Muscle of arm (tissue), 12 donors: ENCODE measurements around the gene KLHL29. TPM values are rescaled to one million over a fixed set of nuclear protein-coding genes. Genes with fewer than 3 reads are reported as not detected.

Experiments used
- DNase-seq: peaks from one replicate; pipeline ENCODE4 v3.0.0-alpha.2; 2013
- polyA plus RNA-seq, 12 donors: library from polyadenylated mRNA; unstranded; fragments of 120-200 nt; gene quantifications; one replicate each; pipeline ENCODE4 v1.2.1, GENCODE V29; 2013; ENCODE audit not compliant: insufficient read length in 12 of 12

The KLHL29 gene
- polyA plus RNA-seq, 12 donors = 5.4 to 13.6 (median 7.7) TPM; not detected in 1

DNA sequence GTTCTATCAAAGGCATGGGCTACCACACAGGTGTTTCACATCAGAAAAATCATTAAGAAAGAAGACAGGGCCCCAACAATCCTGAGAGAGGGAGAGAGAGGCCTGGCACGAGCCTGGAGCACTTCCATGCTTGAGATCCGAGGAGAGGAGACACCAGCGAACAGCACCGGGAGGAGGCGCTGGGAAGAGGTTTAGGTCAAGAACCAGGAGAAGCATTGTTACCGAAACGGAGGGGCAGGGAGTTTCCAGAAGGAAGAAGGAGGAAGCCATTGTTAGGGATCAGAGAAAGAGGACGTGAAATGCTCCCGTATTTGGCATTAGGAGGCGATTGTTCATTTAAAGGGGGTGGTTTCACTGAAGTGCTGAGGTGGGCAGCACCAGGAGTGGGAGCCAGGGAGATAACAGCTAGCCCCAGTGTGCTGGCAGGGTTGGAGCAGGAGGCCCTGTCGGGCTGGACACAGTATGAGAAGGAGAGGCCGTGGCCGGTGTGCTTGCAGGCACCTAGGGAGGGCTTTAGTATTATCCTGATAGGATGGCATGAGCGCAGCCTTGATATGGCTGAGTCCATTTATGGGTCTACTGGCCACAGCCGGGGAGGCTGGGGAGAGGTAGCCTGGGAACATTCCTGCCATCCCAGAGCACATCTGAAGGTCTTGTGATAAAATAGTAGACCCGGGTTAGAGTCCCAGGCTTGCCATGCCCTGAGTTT is 244.9 kb downstream of the KLHL29 start:
- DNase-seq = no peak

DNA sequence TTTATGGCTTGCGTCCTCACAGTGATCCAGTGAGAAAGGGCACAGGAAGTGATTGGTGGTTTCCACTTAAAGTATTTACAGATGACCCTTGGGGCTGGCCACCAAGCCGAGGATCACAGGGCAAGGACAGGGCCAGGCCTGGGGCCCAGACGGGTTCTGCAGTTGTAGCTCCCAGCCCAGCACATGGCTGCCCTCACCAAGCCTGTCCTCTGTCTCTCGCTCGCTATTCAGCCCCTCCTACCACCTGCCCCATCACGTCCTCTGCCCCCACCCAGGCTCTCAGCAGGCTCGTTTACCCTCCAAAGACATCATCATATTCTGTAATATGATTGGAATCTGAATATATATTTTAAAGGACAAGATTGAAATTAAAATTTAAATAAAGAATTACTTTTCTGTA is 246.0 kb downstream of the KLHL29 start:
- no peak for DNase-seq

DNA sequence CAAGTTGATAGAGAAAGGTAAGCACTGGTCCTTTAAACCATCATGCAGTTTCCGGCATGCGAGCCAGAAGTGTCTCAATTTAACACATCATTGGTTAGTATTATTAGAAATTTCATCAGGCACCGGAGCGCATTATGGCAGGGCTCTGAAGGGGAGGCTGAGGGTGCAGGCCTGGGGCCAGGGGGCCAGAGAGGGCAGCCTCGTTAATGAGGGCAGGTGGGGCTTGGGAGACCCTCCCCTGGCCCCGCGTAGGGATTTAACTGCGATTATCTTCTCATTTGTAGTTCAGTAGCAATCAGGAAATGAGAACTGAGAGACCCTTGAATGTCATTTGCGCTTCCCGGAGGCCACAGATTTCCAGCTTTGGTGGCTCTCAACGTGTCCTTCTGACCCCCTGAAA is 246.4 kb downstream of the KLHL29 start:
- DNase-seq = no peak

DNA sequence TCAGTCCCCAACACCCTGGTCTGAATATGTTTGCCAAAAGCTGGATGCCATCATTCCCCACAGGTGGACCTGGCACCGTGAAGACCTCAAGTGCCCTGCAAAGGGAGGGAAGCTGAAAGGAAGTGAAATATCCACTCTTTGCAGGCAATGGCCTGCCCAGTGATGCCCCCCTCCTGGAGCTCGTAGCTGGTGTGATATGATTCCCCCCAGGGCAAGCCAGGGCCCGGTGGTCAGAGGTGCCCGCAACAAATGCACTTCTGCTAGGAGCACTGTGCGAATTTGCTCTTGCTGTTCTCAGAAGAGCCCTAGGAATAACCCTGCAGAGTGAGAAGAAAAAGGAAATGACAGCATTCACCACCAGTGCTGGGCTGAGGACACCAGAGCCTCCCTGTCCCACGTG is 247.4 kb downstream of the KLHL29 start:
- no peak for DNase-seq

DNA sequence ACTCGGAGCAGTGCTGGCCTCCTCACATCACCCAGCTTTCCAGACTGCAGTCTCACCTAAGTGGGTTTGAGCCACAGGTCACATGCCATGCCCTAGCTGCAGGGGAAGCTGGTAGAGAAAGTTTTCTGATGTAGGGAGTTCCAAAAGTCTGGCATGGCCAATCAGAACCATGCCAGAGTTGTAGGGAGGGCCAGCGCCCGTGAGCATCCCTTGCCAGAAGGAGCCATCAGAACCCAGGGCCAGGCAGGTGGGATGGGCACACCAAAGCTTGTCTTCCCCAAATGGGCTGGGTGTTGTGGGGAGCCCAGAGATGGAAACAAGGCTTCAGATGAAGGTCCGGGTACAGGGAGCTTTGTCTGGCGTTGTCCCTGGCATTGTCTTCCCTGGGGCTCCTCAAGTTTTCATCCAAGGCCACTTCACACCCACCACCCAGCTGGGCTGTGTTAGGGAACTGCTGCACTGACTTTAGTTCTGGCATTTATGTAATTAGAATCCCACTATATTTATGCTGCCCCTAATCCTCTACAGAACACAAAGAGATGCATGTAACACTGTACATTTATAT is 247.9 kb downstream of the KLHL29 start:
- DNase-seq = no peak

DNA sequence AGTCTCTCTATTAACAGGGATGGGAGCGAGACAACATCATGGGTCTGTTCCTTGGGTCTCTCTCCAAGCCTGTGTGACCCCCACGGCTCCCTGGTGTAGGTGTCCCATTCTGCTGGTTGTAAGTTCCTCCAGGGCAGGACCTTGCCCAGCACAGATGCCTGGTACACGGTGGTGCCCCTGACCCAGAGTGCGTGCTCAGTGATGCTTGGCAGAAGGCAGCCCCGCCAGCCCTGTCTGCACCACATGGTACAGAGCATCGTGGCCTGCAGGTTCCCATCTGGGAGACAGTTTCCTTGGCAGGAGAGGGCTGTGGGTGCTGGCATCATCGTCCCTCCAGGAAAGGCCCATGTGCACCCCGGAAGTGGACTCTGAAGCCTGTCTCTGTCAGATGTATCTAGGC is 249.0 kb downstream of the KLHL29 start:
- no peak for DNase-seq

DNA sequence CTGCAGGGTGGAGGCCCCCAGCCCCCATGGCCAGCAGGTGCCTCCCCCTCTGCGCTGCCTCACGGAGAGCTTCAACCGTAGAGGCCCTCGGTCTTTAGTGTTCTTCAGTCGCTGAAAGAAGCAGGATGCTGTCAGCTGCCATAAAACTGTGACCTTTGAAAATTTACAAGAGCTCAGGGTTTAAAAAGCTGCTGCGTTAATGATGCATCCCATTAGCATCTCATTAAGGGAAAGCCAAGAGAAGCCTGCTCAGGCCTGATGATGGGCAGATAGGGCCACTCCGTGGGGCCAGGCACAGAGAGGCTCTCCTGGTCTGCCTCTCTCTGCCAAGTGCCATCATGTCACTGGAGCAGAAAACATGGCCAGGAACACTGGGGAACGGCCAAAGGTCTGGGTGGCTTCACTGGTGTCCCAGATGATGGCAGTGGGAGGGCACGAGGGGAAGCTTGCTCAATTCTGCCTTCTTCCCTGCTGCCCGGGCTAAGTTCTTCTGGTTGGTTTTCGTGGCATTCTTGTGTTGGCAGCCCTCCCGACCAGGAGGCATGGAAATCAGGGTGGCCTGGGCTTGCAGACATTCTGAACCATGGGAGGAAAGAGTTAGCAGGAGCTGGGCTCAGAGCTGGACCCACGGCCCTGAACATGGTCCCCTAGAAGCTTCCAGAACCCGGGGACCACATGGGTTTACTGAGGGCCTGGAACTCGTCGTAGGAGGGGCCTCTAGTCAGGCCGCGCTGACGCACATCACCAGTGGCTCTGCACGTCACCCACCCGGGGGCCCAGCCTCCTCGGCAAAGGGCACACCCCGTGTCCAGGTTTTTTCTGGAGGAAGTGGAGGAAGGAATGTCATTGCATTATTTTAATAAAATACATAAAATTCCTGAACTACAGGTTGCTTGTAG is 250.7 kb downstream of the KLHL29 start:
- no peak for DNase-seq

DNA sequence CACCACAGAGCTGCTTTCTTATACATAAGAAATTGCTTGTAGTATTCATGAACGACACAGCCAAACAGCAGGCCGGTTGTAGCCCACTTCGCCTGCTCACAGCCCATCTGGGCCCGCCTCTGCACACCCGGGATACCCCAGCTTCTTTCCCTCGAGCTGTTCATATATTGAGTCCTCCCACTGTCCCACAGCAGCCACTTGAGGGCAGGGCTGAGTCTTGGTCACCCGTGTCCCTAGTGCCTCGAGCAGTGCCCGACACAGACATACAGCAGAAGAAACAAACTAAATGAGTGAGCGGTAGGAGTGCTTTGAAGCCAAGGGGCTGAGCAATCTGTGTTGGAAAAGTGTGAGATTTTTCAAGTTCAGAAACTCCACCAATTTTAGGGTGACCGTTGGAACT is 251.4 kb downstream of the KLHL29 start:
- DNase-seq = no peak

DNA sequence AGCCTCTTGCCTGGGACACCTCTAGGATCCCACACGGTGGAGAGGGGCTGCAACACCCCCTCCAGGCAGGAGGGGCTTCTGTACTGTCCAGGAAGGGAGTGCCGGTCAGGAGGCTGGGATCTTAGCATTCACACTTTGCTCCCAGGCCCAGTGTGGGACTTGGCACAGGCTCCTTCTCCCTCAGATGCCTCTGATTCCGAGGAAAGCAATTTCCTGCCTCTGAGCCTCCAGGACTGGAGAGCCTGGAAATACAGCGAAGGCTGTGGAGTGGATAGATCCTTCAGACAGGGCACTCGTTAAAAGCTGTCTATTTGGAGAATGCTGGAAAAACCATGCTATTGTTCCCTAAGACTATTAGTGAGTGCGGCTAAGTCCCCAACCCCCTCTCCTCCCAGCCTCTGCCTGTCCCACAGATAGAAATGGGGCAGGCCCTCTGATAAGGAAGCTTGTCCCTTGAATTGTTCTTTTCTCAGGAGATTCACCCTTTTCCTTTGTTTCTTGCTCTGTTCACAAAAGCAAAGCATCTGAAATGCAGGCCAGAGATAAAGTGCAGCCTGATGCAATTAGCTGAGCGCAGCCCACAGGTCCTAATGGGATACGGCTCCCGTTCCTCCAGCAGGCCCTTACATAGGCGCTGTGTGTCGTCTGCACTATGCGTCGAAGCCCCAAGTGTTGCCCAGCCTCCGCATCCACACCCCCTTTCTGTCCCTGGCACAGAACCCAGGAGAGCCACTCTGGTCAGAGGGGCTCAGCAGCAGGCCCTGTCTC is 252.2 kb downstream of the KLHL29 start:
- peak; percentile 59 for DNase-seq

DNA sequence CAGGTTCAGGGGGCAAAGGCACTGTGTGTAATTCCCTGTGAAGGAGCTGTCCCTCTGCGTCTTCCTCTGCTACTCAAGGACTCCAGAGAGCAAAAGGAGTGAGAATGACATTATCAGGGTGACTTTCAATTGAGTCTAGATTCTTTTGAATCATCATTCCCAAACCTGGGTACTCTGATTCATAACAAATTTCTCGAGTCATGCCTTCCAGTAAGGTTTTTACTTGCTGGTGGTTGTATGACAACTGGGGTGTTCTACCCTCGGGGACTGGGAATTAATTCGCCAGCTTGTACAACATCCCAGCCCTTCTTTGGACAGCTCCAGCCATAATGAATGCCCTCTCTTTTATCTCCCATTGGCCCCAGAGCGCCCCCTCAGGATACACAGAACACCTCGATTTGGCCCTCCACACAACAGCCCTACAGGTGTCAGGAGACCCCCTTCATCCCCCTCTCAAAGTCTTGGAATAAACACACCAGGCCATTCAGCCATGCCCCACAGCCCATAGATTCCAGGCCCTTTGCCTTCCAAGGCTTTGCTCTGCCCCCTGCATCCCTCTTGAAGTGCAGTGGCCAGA is 254.5 kb downstream of the KLHL29 start:
- DNase-seq = no peak

DNA sequence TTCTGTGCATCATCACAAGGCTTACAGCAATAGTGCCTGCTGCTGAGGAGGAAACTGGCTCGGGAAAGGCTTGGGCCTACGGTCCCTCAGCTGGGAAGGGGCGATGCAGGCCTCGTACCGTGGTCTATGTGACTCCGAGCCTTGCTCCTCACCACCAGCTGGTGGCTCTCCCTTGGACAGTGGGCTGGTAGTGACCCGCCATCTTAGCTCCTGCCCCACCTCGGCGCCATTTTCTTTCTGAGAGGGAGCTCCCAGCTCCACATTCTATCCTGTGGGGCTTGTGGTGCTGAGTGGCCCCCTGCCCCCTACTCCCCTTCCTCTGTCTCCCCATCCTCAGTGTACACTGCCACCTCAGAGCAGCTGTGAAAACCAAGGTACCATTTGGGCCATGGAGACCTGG is 255.7 kb downstream of the KLHL29 start:
- DNase-seq = no peak

DNA sequence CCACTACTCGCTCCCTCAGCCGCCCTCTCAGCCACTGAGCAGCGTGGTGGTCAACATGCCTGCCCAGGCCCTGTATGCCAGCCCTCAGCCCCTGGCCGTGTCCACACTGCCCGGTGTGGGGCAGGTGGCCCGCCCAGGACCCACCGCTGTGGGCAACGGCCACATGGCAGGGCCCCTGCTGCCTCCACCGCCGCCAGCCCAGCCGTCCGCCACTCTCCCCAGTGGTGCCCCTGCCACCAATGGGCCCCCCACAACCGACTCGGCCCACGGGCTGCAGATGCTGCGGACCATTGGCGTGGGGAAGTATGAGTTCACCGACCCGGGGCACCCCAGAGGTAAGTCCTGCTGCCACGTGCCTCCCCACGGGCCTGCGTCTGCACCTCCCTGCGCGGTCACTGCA is 257.5 kb downstream of the KLHL29 start:
- no peak for DNase-seq

DNA sequence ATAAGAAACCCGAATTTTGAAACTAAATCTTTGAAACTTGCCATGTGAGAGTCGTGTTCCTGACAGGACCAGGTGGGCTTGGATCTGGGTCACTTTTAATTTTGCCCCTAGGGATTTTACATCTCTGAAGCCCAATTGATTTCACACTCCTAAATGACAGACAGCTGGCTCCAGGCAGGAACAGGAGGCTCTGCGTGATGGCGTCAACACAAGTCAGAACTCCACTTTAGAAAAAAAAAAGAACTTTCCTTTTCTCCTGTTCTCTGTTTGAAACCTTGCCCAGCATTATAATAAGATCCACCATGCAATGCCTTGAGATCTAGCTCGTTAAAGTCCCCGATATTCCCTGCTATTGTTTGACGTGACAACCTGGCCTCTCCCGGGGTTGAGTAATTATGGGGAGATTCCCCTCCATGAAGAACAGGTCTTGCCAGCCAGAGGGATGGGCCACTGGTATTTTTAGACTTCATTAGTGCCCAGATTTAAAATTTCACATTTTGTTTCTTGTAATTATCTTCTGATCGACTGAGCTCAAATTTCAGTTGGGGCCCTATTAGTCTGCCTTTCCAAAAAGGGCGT is 260.3 kb downstream of the KLHL29 start:
- no peak for DNase-seq

DNA sequence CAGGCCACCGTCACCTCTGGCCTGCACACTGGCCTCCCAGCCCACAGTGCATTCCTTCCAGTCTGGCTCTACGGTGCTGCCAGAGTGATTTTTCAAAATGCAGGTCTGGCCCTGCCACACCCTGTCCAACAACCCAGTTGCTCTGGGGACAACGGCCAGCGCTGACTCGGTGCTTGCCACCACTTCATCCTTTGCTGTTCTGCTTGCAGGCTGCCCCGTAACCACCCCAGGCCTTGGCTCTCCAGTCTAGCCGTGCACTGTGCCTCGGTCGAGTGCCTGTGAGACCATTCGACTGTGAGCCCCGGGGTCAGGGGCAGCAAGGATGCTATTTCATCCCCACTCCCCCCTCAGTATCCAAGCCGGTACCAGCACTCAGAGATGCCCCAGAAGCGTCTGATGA is 262.6 kb downstream of the KLHL29 start:
- DNase-seq = no peak

DNA sequence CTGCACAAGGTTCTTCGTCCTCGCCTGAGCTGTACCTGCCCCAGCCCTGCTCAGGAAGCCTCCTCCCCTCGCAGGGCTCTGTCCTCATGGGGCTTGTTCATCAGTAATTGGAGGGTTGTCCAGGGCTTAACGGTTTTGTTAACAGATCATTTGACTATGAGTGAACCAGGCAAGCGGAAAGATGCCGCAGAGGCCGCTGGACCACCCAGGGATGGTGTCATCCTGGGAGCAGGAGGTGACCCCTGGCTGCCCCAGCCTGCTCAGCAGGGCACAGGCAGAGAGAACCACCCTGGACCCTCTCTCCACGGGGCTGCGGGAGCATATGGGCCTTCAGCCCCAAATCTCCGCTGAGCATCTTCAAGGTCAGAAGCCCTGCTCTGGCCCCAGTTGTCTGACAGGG is 264.3 kb downstream of the KLHL29 start:
- no peak for DNase-seq

DNA sequence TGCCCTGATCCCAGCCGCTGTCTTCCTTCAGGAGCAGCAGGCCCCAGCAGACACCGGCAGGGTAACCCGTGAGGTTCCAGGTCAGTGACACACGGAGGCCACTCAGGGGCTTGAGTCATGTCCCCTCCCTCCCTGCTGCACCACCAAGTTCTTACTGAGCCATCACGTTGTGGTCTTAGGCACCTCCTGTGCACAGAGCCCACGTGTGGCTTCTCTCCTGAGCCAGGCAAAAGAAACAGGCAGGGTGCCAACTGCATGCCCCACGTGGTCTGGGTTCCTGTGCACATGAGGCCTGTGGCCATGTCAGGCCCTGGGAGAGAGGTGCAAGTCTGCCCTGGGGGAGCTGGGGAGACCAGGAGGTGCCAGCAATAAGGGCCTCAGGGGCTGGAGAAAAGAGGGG is 264.8 kb downstream of the KLHL29 start:
- DNase-seq = no peak

DNA sequence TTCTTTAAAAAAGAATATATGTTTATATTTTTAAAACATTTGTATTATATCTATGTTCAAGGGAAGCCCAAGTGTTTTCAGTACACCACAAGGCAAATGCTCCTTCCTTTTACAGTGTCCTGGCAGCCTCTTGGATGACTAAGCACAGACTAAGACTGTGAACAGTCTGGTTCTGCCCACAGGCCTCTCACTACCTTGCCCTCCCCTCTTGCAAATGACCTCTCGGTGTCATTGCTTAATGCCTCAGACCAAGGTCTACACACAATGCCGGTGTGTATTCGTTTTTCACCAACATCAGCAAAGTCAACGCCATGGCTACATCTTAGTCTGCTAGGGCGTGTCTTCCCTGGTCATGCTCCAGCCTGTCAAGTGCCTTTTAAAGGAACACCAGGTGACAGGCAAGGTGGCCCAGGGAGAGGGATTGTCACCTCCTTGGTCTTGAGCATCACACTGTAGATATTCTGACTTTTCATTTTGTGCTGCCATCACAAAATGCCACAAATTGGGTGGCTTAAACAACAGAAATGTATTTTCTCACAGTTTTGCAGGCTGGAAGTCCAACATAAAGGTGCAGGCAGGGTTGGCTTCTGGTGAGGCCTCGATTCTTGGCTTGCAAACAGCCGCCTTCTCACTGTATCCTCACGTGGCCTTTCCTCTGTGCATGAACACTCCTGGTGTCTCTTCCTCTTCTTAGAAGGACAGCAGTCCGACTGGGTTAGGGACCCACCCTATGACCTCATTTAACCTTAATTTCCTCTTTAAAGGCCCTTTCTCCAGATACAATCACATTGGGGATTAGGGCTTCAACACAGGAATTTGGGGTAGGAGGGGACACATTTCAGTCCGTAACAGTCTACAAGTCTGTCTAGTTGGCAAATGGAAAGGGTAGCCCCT is 266.5 kb downstream of the KLHL29 start:
- no peak for DNase-seq

DNA sequence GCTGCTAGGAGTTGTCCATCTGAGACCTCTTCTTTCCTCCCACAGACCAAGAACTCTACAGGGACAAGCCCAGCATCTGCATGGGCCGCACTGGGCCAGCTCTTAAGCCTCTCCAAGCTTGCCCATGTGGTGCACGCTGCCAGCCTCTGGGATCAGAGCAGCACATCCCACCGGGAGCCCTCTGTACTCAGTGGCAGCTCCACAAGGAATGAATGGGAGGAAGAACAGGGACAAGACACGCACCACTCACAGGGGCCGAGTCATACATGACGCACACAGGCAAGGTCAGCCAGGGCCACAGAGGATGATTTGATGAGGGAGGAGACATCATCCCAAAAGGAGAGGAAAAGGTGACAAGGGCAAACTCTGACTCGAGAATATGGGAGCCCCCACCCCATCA is 268.3 kb downstream of the KLHL29 start:
- DNase-seq = no peak

DNA sequence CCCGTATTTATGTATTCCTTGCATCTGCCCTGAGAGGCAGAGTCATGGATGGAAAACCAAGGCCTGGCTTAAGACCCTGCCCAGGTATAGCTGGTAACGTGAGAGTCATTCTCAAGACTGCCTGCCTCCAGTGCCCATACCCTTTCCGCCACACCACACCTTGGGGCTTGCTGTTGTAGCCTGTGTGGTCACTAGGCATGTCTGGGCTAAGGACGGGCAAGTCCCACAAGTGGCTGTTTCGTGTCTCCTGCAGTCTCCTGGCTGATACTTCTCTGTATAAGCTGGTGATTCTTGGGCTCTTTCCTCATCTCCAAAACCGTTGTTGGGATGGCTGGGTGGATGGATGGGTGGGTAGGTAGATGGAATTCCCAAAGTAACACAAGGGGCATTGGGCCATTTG is 269.8 kb downstream of the KLHL29 start:
- no peak for DNase-seq

DNA sequence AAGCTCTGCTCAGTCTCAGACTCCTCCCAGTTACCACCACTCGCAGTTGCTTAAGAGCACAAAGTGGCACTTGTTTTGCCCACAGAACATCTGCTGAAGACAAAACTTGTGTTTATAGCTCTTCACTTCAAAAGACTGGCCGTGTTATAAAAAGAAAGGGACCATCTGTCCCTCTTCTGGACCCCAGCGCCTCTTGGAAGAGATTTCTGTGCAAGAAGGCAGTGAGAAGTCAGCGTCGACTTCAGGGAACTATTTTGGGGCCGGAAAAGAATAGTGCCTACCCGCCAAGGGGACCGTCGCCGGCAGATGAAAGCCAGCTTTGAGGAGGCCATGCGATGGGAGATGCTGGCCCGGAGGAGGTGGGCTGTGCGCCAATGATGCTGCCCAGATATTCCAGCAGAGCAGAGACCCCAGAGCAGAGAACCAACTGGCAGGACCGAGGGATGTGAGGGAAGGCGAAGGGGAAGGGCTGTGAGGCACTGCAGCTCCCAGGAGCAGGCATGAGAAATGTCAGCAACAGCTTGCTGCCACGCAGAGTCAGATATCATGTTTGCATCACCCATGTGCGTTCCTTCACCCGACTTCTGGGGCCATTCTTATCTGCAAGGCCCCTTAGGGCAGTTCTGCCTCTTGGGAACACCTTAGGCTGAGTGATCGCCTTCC is 271.1 kb downstream of the KLHL29 start:
- DNase-seq = no peak
